ENCODE measurements around the gene FYN.
"Not testable (repeated sequence)": the region's sequence is repeated elsewhere in the genome, so short reads cannot be mapped to it uniquely, and the experiment has no call there.

FYN gene

GRCh38 chr6:111912904-111913303 is 39.7 kb upstream of the FYN start:
- no peak overlapping the region for H3K9ac ChIP-seq (ENCODE audit: low read length)
- TF ChIP-seq EZH2phosphoT487 (conservative IDR thresholded peaks at IDR 0.05; ENCODE audit: low read length) (no peak), CTCF (IDR thresholded peaks at IDR 0.05; ENCODE audit: insufficient read depth, low read length, poor library complexity, severe bottlenecking) (no peak)

GRCh38 chr6:111911428-111911827 is 38.2 kb upstream of the FYN start:
- Histone ChIP-seq H3K9ac (ENCODE audit: low read length) (no peak overlapping the region), H2AFZ (ENCODE audit: low read depth, low read length, severe bottlenecking) (no peak overlapping the region)
- TF ChIP-seq EZH2phosphoT487 (conservative IDR thresholded peaks at IDR 0.05; ENCODE audit: low read length) (no peak), CTCF (IDR thresholded peaks at IDR 0.05; ENCODE audit: insufficient read depth, low read length, poor library complexity, severe bottlenecking) (no peak)

More at GRCh38 chr6:111912904-111913303, 39.7 kb upstream of the FYN start:
- Histone ChIP-seq H3K79me2 (ENCODE audit: insufficient read depth, low read length) (no peaks in the 10 kb centered on the region), H3K4me3 (ENCODE audit: insufficient read depth, low read length, poor library complexity, severe bottlenecking) (no peak overlapping the region), H3K4me2 (ENCODE audit: low read depth, low read length, poor library complexity, severe bottlenecking) (no peak overlapping the region), H3K9me3 (ENCODE audit: insufficient read depth, low read length) (no peaks in the 10 kb centered on the region), H3F3A (ENCODE audit: insufficient read depth) (no peaks in the 10 kb centered on the region), H4K20me1 (ENCODE audit: low read depth, low read length) (no peaks in the 10 kb centered on the region), H3K36me3 (ENCODE audit: low read length) (no peaks in the 10 kb centered on the region), H2AFZ (ENCODE audit: low read depth, low read length, severe bottlenecking) (no peak overlapping the region), H3K9me2 (replicated peaks; ENCODE audit: insufficient read depth, low read length) (no peaks in the 10 kb centered on the region), H3K27ac (ENCODE audit: low read depth, low read length) (no peak overlapping the region), H3K27me3 (ENCODE audit: low read length) (no peaks in the 10 kb centered on the region)

GRCh38 chr6:111909238-111909637 is 36.0 kb upstream of the FYN start:
- Histone ChIP-seq H3K9ac (ENCODE audit: low read length) (no peak overlapping the region), H3K79me2 (ENCODE audit: insufficient read depth, low read length) (no peaks in the 10 kb centered on the region), H3K4me2 (ENCODE audit: low read depth, low read length, poor library complexity, severe bottlenecking) (no peak overlapping the region), H2AFZ (ENCODE audit: low read depth, low read length, severe bottlenecking) (no peak overlapping the region), H3K36me3 (ENCODE audit: low read length) (no peaks in the 10 kb centered on the region), H4K20me1 (ENCODE audit: low read depth, low read length) (no peaks in the 10 kb centered on the region), H3K27ac (ENCODE audit: low read depth, low read length) (no peak overlapping the region), H3K27me3 (ENCODE audit: low read length) (no peaks in the 10 kb centered on the region), H3K9me3 (ENCODE audit: insufficient read depth, low read length) (no peaks in the 10 kb centered on the region), H3K9me2 (replicated peaks; ENCODE audit: insufficient read depth, low read length) (no peaks in the 10 kb centered on the region), H3F3A (ENCODE audit: insufficient read depth) (no peaks in the 10 kb centered on the region), H3K4me3 (ENCODE audit: insufficient read depth, low read length, poor library complexity, severe bottlenecking) (no peak overlapping the region)
- TF ChIP-seq EZH2phosphoT487 (conservative IDR thresholded peaks at IDR 0.05; ENCODE audit: low read length) (no peak), CTCF (IDR thresholded peaks at IDR 0.05; ENCODE audit: insufficient read depth, low read length, poor library complexity, severe bottlenecking) (no peak)

More at GRCh38 chr6:111911428-111911827, 38.2 kb upstream of the FYN start:
- H3K9me2 ChIP-seq (replicated peaks; ENCODE audit: insufficient read depth, low read length) = no peaks in the 10 kb centered on the region
- no peak overlapping the region for H3K4me3 ChIP-seq (ENCODE audit: insufficient read depth, low read length, poor library complexity, severe bottlenecking)
- H3K4me2 ChIP-seq (ENCODE audit: low read depth, low read length, poor library complexity, severe bottlenecking) = no peak overlapping the region
- no peaks in the 10 kb centered on the region for H4K20me1 ChIP-seq (ENCODE audit: low read depth, low read length)
- no peaks in the 10 kb centered on the region for H3K9me3 ChIP-seq (ENCODE audit: insufficient read depth, low read length)
- H3K79me2 ChIP-seq (ENCODE audit: insufficient read depth, low read length) = no peaks in the 10 kb centered on the region
- H3K36me3 ChIP-seq (ENCODE audit: low read length) = no peaks in the 10 kb centered on the region
- H3F3A ChIP-seq (ENCODE audit: insufficient read depth) = no peaks in the 10 kb centered on the region
- no peaks in the 10 kb centered on the region for H3K27me3 ChIP-seq (ENCODE audit: low read length)
- H3K27ac ChIP-seq (ENCODE audit: low read depth, low read length) = no peak overlapping the region

GRCh38 chr6:111908365-111908764 is 35.1 kb upstream of the FYN start:
- not testable (repeated sequence) for H3K36me3 ChIP-seq (ENCODE audit: low read length); H3K4me2 ChIP-seq (ENCODE audit: low read depth, low read length, poor library complexity, severe bottlenecking); H3K9me2 ChIP-seq (replicated peaks; ENCODE audit: insufficient read depth, low read length); H3K9me3 ChIP-seq (ENCODE audit: insufficient read depth, low read length); H3K79me2 ChIP-seq (ENCODE audit: insufficient read depth, low read length); H2AFZ ChIP-seq (ENCODE audit: low read depth, low read length, severe bottlenecking); H3K4me3 ChIP-seq (ENCODE audit: insufficient read depth, low read length, poor library complexity, severe bottlenecking); H4K20me1 ChIP-seq (ENCODE audit: low read depth, low read length); H3K9ac ChIP-seq (ENCODE audit: low read length); H3F3A ChIP-seq (ENCODE audit: insufficient read depth); H3K27ac ChIP-seq (ENCODE audit: low read depth, low read length); H3K27me3 ChIP-seq (ENCODE audit: low read length)

Data from SU-DHL-6 (cell line).